KMS-11 (cell line): ENCODE measurements around the gene HBA1.
"Not testable (repeated sequence)": the region's sequence is repeated elsewhere in the genome, so short reads cannot be mapped to it uniquely, and the experiment has no call there.

ENCODE experiments used
- H2AFZ ChIP-seq: fragments of 200-600 bp; sonication (generic); 2 replicates; pipeline ENCODE4 v1.6.1; 2016; ENCODE audit warnings: antibody characterized with exemption, mixed run types, low read depth
- H3K27ac ChIP-seq: fragments of 200-600 bp; sonication (generic); 2 replicates; pipeline ENCODE4 v1.6.1; 2016; ENCODE audit warnings: mild to moderate bottlenecking, mixed run types
- H3K27me3 ChIP-seq: fragments of 200-600 bp; sonication (generic); 2 replicates; pipeline ENCODE4 v1.6.1; 2017; ENCODE audit warnings: mild to moderate bottlenecking, low read depth, mixed run types, moderate library complexity; ENCODE audit not compliant: insufficient read depth
- H3K36me3 ChIP-seq: fragments of 200-600 bp; sonication (generic); 2 replicates; pipeline ENCODE4 v1.6.1; 2017; ENCODE audit warnings: mild to moderate bottlenecking, mixed run types; ENCODE audit not compliant: insufficient read depth
- H3K4me1 ChIP-seq: fragments of 200-600 bp; sonication (generic); 2 replicates; pipeline ENCODE4 v1.6.1; 2016; ENCODE audit warnings: mild to moderate bottlenecking, low read depth, mixed run types; ENCODE audit not compliant: poor library complexity, severe bottlenecking
- H3K4me2 ChIP-seq: fragments of 200-600 bp; sonication (generic); 2 replicates; pipeline ENCODE4 v1.7.0; 2016; ENCODE audit warnings: mild to moderate bottlenecking, mixed run types
- H3K4me3 ChIP-seq: fragments of 200-600 bp; sonication (generic); IDR thresholded peaks from 2 replicates; pipeline ENCODE4 v1.6.1; 2017; ENCODE audit warnings: low read depth, low read length, mixed read lengths; ENCODE audit not compliant: insufficient read depth
- H3K79me2 ChIP-seq: fragments of 200-600 bp; sonication (generic); 2 replicates; pipeline ENCODE4 v1.6.1; 2016; ENCODE audit warnings: low read depth, mixed run types; ENCODE audit not compliant: insufficient read depth
- H3K9ac ChIP-seq: fragments of 200-600 bp; sonication (generic); 2 replicates; pipeline ENCODE4 v1.6.1; 2016; ENCODE audit warnings: mild to moderate bottlenecking, mixed run types
- H4K20me1 ChIP-seq: fragments of 200-600 bp; sonication (generic); 2 replicates; pipeline ENCODE4 v1.6.1; 2016; ENCODE audit warnings: mild to moderate bottlenecking, mixed run types; ENCODE audit not compliant: insufficient read depth
- TF ChIP-seq, protein P1 (sequence below): fragments of 200-600 bp; sonication (generic); conservative IDR thresholded peaks from 2 replicates; pipeline ENCODE4 v1.6.1; 2017; ENCODE audit warnings: low read depth, mild to moderate bottlenecking, antibody characterized with exemption, low read length, moderate library complexity, mixed read lengths

The HBA1 gene

DNA sequence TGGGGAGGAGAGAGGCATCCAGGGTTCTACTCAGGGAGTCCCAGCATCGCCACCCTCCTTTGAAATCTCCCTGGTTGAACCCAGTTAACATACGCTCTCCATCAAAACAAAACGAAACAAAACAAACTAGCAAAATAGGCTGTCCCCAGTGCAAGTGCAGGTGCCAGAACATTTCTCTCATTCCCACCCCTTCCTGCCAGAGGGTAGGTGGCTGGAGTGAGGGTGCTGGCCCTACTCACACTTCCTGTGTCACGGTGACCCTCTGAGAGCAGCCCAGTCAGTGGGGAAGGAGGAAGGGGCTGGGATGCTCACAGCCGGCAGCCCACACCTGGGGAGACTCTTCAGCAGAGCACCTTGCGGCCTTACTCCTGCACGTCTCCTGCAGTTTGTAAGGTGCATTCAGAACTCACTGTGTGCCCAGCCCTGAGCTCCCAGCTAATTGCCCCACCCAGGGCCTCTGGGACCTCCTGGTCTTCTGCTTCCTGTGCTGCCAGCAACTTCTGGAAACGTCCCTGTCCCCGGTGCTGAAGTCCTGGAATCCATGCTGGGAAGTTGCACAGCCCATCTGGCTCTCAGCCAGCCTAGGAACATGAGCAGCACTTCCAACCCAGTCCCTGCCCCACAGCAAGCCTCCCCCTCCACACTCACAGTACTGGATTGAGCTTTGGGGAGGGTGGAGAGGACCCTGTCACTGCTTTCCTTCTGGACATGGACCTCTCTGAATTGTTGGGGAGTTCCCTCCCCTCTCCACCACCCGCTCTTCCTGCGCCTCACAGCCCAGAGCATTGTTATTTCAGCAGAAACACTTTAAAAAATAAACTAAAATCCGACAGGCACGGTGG, 2.3 kb upstream of the HBA1 start:
- not testable (repeated sequence) for H2AFZ ChIP-seq, H3K4me3 ChIP-seq, H3K9ac ChIP-seq, H3K79me2 ChIP-seq, H3K36me3 ChIP-seq, H3K27ac ChIP-seq, H3K4me2 ChIP-seq, H3K4me1 ChIP-seq, H4K20me1 ChIP-seq
- H3K27me3 ChIP-seq: peaks cover 61% of the 10 kb centered on the region

DNA sequence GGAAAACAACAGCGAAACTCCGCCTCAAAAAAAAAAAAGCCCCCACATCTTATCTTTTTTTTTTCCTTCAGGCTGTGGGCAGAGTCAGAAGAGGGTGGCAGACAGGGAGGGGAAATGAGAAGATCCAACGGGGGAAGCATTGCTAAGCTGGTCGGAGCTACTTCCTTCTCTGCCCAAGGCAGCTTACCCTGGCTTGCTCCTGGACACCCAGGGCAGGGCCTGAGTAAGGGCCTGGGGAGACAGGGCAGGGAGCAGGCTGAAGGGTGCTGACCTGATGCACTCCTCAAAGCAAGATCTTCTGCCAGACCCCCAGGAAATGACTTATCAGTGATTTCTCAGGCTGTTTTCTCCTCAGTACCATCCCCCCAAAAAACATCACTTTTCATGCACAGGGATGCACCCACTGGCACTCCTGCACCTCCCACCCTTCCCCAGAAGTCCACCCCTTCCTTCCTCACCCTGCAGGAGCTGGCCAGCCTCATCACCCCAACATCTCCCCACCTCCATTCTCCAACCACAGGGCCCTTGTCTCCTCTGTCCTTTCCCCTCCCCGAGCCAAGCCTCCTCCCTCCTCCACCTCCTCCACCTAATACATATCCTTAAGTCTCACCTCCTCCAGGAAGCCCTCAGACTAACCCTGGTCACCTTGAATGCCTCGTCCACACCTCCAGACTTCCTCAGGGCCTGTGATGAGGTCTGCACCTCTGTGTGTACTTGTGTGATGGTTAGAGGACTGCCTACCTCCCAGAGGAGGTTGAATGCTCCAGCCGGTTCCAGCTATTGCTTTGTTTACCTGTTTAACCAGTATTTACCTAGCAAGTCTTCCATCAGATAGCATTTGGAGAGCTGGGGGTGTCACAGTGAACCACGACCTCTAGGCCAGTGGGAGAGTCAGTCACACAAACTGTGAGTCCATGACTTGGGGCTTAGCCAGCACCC, 1.2 kb upstream of the HBA1 start:
- Histone ChIP-seq H4K20me1 (no peaks in the 10 kb centered on the region), H3K4me1 (no peaks in the 10 kb centered on the region)
- TF ChIP-seq, protein P1, sequence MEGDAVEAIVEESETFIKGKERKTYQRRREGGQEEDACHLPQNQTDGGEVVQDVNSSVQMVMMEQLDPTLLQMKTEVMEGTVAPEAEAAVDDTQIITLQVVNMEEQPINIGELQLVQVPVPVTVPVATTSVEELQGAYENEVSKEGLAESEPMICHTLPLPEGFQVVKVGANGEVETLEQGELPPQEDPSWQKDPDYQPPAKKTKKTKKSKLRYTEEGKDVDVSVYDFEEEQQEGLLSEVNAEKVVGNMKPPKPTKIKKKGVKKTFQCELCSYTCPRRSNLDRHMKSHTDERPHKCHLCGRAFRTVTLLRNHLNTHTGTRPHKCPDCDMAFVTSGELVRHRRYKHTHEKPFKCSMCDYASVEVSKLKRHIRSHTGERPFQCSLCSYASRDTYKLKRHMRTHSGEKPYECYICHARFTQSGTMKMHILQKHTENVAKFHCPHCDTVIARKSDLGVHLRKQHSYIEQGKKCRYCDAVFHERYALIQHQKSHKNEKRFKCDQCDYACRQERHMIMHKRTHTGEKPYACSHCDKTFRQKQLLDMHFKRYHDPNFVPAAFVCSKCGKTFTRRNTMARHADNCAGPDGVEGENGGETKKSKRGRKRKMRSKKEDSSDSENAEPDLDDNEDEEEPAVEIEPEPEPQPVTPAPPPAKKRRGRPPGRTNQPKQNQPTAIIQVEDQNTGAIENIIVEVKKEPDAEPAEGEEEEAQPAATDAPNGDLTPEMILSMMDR: no peak

DNA sequence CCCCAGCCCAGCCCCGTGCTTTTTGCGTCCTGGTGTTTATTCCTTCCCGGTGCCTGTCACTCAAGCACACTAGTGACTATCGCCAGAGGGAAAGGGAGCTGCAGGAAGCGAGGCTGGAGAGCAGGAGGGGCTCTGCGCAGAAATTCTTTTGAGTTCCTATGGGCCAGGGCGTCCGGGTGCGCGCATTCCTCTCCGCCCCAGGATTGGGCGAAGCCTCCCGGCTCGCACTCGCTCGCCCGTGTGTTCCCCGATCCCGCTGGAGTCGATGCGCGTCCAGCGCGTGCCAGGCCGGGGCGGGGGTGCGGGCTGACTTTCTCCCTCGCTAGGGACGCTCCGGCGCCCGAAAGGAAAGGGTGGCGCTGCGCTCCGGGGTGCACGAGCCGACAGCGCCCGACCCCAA, 474 bp upstream of the HBA1 start:
- H3K79me2 ChIP-seq, H4K20me1 ChIP-seq, H3K27ac ChIP-seq, H3K4me2 ChIP-seq, H3K4me3 ChIP-seq, H2AFZ ChIP-seq, H3K9ac ChIP-seq, H3K36me3 ChIP-seq, H3K4me1 ChIP-seq: not testable (repeated sequence)
- peaks cover 57% of the 10 kb centered on the region for H3K27me3 ChIP-seq

More for the DNA sequence above, 1.2 kb upstream of the HBA1 start:
- Histone ChIP-seq H3K79me2 (no peaks in the 10 kb centered on the region), H3K36me3 (no peaks in the 10 kb centered on the region), H2AFZ (no peak overlapping the region), H3K4me2 (no peak overlapping the region), H3K4me3 (no peak overlapping the region), H3K27me3 (peaks cover 64% of the 10 kb centered on the region), H3K9ac (no peak overlapping the region), H3K27ac (no peak overlapping the region)

DNA sequence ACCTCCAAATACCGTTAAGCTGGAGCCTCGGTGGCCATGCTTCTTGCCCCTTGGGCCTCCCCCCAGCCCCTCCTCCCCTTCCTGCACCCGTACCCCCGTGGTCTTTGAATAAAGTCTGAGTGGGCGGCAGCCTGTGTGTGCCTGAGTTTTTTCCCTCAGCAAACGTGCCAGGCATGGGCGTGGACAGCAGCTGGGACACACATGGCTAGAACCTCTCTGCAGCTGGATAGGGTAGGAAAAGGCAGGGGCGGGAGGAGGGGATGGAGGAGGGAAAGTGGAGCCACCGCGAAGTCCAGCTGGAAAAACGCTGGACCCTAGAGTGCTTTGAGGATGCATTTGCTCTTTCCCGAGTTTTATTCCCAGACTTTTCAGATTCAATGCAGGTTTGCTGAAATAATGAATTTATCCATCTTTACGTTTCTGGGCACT, 928 bp downstream of the HBA1 start:
- Histone ChIP-seq H3K4me3 (no peak overlapping the region), H3K27me3 (peaks cover 49% of the 10 kb centered on the region), H2AFZ (no peak overlapping the region), H3K4me2 (no peak overlapping the region), H3K79me2 (no peaks in the 10 kb centered on the region), H4K20me1 (no peaks in the 10 kb centered on the region), H3K4me1 (peaks cover 10% of the 10 kb centered on the region), H3K36me3 (no peaks in the 10 kb centered on the region), H3K27ac (no peak overlapping the region), H3K9ac (no peak overlapping the region)
- TF ChIP-seq, protein P1: no peak

DNA sequence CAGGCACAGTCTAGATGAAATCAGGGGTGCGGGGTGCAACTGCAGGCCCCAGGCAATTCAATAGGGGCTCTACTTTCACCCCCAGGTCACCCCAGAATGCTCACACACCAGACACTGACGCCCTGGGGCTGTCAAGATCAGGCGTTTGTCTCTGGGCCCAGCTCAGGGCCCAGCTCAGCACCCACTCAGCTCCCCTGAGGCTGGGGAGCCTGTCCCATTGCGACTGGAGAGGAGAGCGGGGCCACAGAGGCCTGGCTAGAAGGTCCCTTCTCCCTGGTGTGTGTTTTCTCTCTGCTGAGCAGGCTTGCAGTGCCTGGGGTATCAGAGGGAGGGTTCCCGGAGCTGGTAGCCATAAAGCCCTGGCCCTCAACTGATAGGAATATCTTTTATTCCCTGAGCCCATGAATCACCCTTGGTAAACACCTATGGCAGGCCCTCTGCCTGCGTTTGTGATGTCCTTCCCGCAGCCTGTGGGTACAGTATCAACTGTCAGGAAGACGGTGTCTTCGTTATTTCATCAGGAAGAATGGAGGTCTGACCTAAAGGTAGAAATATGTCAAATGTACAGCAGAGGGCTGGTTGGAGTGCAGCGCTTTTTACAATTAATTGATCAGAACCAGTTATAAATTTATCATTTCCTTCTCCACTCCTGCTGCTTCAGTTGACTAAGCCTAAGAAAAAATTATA, 1.6 kb downstream of the HBA1 start:
- Histone ChIP-seq H3K9ac (no peak overlapping the region), H3K79me2 (no peaks in the 10 kb centered on the region), H3K4me3 (no peak overlapping the region), H3K27me3 (peaks cover 49% of the 10 kb centered on the region), H3K4me1 (peaks cover 10% of the 10 kb centered on the region), H3K4me2 (no peak overlapping the region), H3K36me3 (no peaks in the 10 kb centered on the region), H2AFZ (no peak overlapping the region), H4K20me1 (no peaks in the 10 kb centered on the region), H3K27ac (no peak overlapping the region)
- TF ChIP-seq, protein P1: no peak
